Stimulated activated CD8-positive, alpha-beta memory T cell treated with anti-CD3 and anti-CD28 coated beads, Interleukin-4, amount 100 ng/mL, for 1 hour (primary cell): ENCODE results near the gene TRIM63.

Experiments
- DNase-seq, 2 donors: peaks; one replicate each; pipeline ENCODE4 v3.0.0-alpha.2; 2020; ENCODE audit warnings: low read depth in 2 of 2, low spot score in 1 of 2

Gene TRIM63

DNA sequence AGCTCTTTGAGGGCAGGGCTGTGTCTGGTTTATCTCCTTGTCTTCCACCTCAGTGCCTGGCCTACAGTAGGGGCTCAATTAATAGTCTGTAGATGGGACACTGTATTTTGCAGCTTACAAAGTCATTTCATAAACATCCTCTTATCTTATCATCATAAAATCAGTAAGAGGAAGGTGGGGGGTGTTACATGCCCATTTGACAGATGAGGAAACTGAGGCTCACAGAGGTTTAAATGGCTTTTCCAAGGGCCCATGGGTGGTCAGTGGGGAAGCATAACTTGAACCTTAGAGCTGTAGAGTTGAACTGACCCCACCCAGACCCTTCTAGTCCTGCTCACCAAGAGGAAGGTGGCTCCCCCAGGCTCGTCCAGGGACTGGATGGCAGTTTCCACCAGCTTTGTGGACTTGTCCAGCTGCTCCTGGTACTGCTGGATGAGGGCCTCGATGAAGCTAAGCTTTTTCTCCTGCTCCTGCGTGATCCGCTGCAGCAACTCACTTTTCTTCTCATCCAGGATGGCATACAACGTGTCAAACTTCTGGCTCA, 9.3 kb downstream of the TRIM63 start:
- DNase-seq: no peak

DNA sequence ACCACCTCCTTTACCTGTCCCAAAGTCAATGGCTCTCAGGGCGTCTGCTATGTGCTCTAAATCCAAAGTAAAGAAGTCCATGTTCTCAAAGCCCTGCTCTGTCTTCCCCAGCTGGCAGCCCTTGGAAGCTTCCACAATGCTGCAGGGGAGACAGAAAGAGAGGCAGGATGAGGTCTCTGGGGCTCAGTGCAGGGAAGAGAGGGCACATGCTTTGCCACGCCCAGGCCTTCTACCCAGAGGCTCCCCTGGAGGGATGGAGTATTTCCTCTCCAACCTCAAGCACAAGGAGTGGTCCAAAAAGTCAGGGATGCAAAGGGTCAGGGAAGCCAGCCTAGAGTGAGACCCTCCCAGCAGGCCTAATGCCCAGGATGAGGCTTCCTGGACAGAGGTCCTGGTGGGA, 10.2 kb downstream of the TRIM63 start:
- no peak for DNase-seq

DNA sequence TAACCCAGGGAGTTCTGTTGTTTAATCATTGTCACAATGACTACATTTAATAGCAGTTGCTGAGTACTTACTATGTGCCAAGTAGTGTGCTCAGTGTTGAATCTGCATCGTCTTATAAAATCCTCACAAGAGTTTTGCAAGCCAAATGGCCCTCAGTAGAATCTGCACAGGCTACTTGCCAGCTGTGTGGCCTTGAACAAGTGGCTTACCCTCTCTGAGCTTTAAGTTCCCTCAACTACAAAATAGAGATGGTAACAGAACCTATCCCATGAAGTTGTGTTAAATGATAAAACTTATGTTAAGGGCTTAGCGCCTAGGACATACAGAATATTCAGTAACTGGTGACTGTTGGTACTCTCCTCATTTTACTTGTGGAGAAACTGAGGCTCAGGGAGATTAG, 12.4 kb downstream of the TRIM63 start:
- no peak for DNase-seq

DNA sequence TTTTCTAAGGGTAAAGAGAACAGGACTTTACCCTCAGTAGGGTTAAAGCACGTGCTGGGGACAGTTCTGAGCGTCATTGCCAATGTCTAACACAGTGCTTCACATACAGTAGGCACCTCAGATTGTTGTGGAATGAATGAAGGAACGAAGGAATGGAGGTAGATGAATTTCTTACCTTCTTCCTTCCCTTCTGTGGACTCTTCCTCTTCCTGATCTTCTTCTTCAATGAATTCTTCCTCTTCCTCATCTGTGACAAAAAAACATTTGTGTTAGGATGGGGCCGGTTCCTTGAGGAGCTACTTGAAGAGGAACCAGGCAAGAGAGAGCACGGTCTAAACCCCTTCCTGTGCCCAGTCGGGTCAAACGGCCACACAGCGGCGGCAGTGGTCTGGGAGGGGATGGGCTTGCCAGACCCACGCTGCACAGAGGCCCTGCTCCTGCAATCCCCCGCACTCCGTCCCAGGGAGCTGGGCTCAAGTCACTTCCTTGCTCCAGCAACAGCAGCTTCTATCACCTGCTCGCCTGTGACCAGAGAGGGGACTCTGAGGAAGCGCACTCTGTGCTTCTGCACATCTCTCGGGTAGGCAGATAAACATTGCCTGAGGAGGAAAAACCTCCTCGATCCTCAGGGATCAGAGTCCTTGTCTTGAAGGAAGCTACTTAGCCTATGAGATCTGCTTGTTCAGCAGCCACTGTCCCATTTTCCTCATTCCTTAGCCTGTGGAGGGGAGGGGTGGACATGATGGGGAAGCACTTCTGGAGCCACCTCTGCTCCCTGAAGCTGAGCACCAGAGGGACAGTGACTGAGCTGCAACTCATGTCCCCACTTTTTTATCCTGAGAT, 13.5 kb downstream of the TRIM63 start:
- DNase-seq: no peak

DNA sequence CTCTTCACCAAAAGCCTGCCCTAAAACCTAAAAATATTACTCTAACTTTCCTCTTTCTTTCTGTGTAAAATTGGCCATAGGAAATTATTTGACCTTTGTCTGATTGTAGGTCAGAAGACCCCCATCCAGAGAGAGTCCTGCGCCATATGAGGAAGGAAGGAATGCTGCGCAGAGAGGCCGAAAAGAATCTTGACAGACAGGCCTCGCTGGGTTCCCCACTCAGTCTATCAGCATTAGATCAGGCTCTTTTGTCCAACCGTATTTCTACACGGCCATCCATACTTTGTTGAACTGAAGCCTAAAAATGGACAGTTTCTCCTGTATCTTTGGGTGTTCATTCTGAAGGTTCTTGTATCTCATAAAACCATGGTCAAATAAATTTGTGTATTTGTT, 17.2 kb downstream of the TRIM63 start:
- DNase-seq: no peak

DNA sequence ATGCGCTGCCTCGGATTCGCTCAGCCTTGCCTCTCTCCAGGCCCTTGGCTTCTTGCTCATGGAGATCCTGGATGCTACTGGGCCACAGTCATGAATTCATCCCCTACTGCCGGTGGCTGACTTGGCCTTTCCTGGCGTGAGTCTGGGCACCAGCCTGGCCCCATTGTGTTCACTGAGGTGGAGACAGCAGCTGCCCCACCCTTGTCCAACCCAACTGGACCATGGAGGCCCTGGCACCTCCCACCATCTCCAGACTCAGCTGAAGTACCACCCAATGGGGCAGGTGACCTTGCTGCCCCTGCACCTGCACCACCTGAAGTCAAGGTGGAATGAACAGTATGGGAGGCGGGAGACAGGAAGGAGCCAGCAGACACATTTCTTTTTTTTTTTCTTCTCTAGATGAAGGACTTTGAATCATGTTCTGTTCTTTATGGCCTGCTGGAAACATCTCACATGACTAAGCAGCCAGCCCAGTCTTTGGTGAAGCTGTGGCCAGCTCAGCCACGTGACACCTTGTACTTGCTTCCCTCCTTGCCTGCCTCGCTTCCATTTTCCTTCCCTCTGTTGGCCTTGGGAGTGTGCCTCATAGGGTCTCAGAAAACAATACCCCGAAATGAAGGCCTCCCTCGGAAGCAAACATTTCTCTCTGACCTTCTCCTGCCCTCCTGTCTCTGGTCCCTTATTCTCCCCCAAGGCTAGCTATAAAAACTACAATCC, 17.7 kb downstream of the TRIM63 start:
- DNase-seq: no peak

DNA sequence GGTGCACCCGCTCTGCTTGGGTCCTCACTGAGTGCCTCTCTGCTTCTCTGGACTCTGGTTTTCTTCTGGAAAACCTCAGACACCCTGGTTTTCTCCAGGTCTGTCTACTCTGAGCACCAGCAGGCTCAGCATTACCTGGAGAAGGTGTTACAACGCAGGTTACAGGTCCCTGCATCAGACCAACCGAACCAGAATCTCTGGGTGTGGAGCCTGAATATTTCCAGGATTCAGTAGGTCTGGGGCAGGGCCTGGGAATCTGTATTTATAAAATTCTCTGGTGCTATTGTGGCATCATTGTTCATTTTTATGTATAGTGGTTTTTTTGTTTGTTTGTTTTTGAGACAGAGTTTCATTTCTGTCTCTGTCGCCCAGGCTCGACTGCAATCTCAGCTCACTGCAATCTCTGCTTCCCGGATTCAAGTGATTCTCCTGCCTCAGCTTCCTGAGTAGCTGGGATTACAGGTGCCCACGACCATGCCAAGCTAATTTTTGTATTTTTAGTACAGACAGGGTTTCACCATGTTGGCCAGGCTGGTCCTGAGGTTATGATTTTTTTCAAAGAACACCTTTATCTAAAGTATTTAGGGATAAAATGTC, 20.1 kb downstream of the TRIM63 start:
- DNase-seq: no peak

DNA sequence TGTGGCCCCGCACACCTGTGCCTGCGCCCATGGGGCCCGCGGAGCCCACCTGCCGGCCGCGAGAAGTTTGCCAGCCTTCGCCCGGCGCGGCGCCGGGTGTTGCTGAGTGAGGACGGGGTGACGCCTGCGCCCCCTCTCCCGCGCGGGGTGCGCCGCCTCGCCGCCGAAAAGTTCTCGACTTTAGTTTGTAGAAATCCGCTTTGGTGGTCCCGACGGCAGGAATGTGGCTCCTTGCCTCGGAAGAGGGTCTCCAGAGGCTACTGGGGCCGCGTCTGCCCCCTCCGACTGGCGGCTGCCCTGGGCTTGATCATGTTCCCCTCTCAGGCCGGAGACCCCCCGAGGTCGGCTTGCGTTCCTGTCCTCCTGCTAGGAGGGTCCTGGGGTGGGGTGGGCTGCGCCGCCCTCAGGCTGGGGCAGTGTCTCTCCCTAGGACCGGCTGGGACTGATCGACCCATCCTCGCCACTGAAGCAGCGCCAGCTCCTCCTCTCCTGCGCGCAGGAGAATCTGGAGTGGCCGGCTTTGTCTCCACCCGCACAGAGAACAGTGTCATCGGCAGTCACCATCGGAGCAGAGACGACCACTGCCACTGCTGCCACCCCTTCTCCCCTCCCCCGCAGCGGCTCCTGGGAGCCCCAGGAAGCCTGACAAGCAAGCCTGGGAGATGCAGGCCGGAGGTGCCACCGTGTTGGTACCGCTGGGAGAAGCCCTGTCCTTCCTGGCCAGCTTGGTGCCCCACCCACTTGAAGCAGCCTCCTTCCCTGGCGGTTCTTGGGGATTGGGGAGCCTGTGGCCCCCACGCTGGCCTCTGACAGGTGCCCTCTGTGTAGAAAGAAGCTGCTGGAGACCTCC, 21.0 kb downstream of the TRIM63 start:
- no peak for DNase-seq

DNA sequence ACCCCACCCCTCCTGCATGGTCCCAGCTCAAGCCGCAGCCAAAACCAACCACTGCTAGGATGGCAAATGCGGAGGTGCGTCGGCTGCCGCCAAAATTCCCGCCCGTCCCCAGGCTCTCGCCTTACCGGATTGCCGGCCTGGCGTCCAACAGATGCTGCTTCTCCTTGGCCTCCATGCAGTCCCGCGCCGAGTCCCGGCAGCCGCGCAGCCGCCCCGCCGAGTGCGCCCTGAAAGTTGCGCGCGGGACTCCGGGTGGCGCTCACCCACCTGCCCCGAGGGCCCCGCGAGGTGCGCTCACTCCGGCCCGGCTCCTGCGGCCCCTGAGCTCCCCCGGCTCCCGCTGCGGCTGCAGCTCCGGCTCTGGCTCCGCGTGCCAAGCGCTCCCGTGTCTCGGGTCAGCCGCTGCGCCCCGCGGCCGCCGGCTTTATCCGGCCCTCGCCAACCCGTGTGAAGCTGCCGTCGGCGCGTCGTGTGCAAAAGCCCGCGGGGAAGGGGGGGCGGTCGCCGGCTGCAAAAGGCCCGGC, 21.6 kb downstream of the TRIM63 start, which contains the start of gene SLC30A2:
Gene SLC30A2, minus strand, starts transcription at position 397 of the 524 bp plus-strand sequence. Its CDS starts 222 bp downstream, at position 175.
- no peak for DNase-seq

DNA sequence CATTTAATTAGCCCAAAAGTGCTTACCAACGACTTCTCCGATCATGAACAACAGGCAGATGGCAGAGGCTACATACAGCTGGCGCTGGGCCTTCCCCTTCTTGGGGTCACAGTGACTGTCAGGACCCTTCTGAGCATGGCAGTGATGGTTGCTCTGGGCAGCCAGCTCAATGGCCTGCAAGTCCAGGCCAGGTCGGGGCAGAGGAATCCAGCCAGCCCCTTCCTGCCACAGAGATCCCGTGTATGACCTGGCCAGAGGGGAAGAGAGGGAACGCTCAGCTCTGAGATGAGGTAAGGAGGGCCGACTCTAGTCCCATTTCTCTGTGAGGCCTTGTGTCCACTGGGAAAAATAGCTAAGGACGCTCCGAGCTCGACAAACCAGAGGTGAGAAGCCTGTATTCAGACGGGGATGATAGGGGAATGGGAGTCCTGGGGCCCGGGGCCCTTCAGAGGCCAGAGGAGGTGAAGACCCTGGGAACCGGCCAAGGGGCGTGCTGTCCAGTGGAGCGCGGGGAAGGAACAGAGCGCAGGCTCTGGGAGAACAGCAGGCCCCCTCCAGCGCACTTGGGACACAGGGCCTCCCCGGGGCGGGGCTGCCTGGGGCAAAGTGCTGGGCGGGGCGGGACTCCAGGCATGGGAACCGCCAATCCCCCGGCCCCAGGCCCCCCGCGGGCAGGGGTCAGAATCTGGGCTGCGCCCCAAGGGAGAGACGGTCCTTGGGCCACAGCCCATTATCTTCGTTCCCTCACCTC, 22.3 kb downstream of the TRIM63 start:
- DNase-seq: no peak

DNA sequence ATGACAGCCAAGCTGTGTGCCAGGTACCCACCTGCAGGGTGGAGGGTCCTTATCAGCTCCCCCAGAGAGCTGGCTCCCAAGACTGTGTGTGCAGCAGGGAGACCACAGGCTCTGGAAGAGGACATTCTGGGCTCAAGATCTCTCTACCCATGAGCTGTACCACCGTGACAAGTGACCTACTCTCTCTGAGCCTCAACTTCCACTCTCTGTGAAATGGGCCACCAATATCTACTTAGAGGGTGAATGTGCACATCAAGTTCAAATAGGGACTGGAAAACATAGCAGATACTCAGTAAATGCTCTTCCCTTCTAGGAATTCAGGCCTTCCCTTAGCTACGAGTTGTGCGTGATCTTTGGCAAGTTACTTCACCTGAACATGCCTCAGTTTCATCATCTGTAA, 23.0 kb downstream of the TRIM63 start:
- no peak for DNase-seq

DNA sequence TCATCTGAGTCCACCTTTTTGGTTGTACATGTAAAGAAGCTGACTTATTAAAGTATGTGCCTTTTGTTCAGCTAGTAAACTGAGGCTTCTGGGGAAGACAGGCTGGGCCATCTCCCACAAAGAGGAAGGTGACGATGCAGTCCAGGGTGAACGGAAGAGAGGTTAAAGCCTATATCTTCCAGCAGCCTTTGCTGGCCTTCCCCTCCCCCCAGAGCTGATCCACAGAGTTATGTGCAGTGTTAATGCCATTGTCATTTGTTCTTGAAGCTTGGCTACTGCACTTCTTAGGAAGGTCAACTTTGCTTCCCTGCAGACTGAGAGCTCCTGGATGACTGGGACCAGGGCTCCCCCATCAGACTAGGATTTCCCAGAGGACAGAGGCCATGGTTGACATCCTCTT, 23.7 kb downstream of the TRIM63 start:
- no peak for DNase-seq

DNA sequence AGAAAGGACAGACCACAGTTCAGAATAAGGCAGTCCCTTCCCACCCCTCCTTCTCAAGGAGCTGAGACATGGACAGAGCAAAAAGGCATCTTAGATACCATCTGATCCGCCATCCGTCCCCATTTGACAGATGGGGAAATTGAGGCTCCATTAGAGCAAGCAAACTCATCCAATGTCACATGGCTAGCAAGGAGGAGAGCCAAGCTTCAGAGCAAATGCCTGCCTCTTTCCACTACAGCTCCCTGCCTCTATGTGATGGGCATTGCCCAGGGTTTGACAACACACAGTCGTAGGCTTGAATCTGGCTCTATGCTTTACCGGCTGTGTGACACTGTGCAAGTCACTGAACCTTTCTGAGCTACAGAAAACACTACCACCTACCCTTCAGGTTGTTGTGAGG, 25.5 kb downstream of the TRIM63 start:
- no peak for DNase-seq

DNA sequence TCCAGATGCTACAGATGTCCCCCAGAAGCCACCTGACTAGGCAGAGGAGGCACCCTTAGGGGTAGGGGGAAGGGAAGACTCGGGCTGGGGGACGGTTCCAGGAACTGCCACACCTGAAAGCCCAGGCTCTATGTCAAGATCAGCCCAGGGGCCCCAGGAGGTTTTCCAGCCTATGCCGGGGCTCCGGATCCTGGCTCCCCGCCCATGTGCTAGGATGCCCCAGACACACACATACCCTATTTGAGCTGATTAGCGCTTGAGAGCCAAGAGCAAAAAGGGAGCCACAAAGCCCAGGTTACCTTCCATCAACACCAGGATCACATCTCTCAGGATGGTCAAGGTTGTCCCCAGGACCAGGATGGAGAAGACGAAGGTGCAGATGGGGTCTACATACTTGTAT, 26.0 kb downstream of the TRIM63 start:
- no peak for DNase-seq

DNA sequence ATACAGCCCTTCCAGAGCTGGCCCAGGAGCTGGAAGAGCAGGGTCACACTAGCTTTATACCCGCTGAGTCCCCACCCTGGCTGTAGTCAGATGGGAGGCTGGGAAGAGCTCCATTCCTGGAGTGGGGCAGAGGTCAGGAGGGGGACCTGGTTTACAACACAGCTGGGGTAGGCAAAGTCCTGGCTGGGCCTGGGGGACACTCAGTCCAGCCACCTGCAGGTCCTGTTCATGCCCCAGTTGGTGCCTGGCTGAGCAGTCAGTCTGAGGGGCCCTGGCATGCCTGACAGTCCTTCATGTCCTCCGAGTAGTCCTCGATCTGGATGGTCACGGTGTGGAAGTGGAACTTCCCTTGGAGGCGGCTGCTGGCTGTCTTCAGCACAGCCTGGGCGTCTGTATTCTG, 28.5 kb downstream of the TRIM63 start:
- no peak for DNase-seq

DNA sequence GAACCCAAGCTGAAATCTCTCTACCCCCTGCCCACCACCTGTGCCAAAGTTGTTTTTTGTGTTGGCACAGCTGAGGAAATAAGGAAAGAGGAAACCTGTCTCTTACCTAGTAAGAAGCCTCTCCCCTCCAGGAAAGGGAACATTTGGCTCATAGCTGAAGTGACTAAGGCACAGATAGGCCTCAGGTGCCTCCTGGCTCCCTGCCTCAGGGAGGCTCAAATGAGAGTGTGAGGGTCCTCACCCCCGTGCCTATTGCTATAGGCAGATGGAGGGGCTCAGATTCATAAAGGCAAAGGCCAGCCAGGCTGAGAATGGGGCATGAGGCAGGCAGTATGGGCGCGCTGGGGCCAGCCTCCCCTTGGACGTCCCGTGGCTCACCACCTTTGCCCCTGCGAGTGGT, 29.0 kb downstream of the TRIM63 start:
- DNase-seq: no peak

DNA sequence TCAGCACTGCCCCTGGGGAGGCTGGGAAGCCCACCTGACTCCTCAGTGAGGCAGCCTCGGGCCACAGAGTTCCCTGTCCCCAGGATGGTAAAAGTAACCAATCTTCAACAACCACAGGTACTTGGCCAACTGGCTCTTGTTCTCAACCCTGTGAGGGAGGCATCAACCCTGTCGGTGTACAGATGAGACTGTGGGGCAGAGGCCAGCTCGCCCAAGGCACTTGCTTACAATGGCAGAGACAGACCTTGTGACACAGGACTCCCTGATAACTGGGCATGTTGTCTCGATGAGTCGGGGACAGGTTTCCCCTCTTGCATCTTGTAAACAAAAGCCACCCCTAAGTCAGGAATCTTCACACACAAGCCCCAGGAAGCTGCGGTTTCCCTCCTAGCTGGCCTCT, 29.5 kb downstream of the TRIM63 start:
- no peak for DNase-seq

DNA sequence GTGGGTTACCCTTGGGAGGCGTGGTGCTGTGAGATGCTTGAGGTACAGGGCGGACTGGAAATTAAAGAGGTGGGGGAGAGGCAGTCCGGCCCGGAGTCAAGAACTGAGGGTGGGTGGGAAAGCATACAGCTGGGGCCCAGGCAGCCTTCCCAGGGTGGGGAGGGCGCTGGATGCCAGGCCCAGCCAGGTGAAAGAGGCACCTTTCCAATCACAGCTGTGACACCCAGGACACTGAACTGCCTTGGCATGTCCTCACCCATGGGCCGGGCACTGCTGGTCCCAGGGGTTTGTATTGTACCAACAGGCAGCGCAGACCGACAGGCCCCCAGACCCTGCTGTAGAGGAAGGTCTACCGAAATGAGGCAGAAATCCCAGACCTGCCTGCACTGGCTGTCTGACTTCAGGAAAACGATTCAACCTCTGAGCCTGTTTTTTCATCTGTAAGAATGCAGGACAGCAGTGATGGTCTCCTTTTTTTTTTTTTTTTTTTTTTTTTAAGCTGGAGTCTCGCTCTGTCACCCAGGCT, 30.6 kb downstream of the TRIM63 start:
- DNase-seq: no peak

DNA sequence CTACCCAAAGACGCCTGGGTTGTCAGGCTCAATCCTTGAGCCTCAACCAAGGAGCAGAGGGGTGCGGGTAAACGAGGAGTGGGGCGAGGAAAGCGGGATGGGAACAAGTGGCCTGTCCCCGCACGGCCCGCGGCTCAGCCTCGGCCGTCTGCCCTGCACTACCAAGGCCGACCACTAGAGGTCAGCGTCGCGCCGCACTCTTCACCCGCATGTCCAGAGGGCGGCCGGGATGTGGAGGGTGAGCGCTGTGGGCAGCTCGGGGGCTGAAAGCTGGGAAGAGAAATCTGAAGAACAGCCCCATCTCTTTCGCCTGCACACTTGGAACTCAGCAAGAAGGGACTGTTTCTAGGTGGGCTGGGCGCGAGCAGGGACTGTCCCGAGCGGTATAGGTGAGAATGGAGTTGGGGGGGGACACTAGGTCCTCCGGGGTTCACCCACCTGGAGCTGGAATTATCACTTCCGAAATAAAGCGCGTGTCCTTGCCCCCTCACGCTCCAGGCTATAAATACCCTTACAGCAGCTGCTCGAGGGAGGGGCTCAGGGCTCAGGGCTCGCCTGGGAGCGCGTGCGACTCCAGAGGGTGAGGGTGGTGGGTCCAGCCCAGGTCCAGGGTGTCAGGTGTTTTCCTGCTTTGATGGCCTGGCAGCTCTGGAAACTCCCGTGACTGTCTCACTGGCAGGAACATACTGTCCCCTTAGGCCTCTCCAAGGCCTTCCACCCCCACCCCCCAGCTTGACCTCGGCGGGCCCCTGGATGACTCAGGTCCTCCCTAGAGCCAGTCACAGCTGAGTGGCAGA, 31.3 kb downstream of the TRIM63 start:
- peak; percentile 45 to 56 for DNase-seq
